Stimulated activated CD8-positive, alpha-beta memory T cell treated with anti-CD3 and anti-CD28 coated beads, Interleukin-12 subunit alpha, Interleukin-12 subunit beta, amount 100 ng/mL, for 24 hours (primary cell): ENCODE measurements around the gene SLC37A1.

Experiments used
- DNase-seq: peaks from one replicate; pipeline ENCODE4 v3.0.0-alpha.2; 2020; ENCODE audit errors: extremely low read depth

The SLC37A1 gene

DNA sequence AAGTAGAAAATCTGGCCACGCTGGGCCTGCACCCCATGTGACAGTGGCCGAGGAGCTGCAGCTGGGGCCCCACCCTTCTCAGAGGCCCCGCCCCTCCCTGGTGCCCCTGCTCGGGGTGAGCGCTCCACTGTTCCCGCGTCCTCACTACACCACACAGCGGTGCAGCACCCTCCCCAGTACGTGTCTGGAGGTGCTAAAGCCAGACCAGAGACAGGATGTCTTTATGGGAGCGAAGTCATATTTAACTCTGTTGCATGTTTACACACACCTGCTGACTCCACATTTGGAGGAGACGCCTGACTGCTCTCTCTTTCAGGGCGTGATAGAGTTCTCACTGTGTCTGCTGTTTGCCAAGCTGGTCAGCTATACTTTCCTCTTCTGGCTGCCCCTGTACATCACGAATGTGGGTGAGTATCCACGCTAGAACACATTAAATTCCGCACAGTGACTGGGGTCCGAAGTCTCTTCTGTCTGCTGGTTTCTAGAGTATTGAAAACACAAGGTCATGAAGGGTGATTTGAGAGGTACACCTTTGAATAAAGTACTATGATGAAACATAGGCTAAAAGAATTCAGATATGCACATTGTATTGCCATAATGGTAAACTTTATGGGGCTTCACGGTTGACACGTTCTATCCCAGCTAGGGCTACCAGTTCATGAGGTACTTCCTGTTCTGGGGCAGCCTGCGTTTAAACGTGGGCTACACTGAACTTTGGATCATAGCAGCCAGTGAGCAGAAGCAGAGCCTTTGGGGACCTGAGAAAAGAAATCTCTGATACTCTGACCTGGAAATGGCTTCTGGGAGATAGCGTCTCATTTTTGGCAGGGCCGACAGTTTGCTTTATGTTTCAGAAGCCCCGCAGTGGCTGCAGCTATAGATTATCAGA lies 48.4 kb downstream of the SLC37A1 start:
- DNase-seq, result no peak

DNA sequence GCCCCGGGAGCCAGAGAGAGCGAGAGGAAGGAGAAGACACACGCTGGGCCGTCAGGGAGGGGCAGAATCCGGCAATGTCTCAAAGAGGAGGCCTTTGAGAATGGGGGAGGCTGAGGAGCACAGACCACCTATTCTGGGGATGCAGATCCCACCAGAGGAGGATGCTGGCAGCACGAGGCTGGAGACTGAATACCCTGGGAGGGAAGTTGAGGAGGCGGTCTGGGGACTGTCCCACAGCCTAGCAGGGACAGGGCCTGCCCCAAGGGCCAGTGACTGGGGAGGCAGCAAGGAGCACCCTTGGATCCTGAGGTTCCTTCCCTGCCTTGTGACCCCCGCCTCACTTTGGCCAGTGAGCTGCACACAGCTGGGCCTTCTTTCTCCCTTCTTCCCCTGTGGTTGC lies 49.2 kb downstream of the SLC37A1 start:
- no peak for DNase-seq

- DNase-seq, result no peak
These were observed 49.6 kb downstream of the SLC37A1 start for GRCh38 chr21:42563261-42563660.

DNA sequence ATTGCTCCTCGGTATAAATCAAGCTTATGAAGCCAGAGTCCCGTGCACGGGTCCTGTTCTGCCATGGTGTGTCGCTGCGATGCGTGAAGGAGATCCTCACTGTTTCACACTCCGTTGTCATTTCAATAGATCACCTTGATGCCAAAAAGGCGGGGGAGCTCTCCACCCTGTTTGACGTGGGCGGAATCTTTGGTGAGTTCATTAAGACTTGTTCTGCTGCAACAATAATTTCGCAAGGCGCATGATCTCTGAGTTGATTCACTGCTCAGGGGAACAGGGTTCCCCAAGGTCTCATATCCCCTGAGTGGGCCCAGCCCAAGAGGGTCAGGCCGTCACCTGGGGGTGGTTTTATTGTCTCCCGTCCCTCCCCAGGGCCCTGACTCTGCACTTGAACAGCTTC lies 50.0 kb downstream of the SLC37A1 start:
- DNase-seq, result no peak

GRCh38 chr21:42564561-42564971 lies 50.9 kb downstream of the SLC37A1 start:
- DNase-seq, result no peak

DNA sequence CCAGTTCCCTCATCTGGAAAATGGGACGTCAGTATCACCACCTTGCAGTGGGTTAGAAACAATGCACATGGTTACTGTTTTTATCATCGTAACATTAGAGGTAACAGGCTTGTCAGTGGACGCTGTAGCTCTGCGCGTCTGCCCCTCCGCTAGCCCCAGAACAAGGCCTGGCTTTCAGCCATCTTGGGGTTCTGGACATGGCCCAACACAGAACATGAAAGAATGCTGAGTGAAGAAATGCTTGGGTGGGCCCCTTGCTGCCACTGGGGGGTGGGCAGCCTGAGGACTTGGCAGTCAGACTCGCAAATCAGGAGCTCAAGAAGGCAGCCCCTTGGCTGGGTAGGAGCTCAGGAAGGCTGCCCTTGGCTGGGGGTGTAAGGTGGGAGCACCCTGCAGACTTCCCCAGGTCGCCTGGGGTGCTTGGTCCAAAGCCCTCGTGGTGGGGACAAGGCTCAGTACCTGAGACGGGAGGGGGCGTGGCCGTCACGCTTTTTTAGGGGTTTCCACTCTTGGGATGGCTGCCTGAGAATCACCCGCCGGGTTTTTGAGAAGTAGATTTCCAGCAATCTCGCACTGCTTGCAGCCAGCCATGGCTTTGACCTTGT lies 51.7 kb downstream of the SLC37A1 start:
- DNase-seq, result no peak

DNA sequence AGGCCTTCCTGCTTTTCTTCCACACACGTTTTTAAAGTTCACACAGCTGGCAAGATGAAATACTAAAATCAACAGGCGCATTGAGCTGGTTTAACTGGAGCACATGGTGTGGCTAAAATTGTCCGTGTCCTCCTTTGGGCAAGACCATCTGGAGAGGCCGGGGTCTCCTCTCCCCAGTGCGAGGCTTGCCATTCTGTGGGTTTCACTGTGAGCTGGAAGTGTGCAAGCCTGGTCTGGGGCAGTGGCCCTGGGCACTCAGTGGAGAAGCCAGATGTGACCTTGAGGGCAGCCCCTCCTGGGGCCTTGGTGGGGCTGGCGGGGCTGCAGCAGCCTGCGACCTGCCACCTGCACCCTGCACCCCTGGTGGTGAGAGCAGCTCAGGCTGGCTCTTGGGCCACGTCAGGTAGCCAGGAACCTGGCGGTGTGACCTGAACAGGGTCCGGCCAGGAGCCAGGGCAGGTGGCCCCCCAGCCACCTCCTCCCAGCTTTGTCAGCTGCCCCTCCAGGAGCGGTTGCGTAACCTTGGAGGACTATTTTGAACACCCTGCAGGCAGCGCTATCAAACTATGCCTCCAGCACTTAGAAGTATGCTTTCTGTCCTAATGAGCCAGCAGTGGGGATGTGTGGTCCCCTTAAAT lies 52.4 kb downstream of the SLC37A1 start:
- no peak for DNase-seq

GRCh38 chr21:42566524-42567213 lies 53.0 kb downstream of the SLC37A1 start:
- no peak for DNase-seq

DNA sequence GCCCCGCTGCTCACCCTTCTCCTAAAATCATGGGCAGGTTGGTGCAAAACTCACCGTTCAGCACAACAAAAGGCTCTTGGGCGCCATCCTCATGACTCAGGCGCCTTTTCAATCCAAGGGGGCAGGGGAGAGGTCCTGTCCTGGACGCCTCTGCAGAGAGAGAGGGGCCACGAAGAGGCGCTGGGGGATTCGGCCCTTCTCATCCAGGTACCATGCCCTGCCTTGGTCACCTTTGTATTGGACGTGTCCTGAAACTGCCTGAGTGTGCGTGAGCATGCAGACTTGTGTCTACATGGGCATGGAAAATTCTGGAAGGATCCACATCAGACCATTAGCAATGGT lies 53.5 kb downstream of the SLC37A1 start:
- DNase-seq, result no peak

GRCh38 chr21:42567861-42568260 lies 54.2 kb downstream of the SLC37A1 start:
- DNase-seq, result no peak

GRCh38 chr21:42568376-42568775 lies 54.7 kb downstream of the SLC37A1 start:
- no peak for DNase-seq

DNA sequence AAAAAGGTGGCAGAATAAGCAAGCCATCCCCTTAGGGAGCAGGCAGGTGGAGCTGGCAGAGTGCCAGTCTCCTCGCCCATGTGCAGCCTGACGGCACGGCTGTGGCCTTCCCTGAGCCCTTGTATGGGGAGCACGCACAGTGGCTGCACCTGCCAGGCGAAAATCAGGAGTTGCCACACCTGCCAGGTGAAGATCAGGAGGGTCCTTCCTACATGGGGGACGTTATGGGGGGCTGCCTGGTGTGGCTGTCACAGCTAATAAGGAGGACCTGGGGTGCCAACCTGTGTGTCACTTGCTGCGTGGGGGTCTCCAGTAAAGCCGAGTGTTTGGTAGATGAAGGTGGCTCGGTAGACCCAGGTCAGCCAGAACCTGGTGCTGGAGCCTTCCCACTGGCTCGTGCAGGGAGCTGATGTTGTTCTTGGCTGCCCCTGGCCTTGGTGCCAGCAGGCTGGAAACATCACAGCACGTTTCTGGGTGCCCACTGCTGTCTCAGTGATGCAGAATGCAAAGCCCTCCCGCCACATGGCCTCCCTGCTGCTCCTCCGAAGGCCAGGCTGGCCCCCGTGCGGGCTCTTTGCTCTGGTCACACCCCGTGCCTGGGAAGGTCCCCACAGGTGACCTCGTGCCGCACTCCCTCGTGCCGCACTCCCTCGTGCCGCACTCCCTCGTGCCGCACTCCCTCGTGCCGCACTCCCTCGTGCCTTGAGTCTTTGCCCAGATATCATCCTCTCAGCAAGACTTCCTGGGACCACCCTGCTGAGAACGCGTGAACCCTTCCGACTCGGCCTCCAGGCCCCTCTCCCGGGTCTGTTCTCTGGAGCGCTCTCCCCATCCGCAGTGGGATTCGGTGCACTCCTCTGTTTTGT lies 55.4 kb downstream of the SLC37A1 start:
- DNase-seq, result no peak

DNA sequence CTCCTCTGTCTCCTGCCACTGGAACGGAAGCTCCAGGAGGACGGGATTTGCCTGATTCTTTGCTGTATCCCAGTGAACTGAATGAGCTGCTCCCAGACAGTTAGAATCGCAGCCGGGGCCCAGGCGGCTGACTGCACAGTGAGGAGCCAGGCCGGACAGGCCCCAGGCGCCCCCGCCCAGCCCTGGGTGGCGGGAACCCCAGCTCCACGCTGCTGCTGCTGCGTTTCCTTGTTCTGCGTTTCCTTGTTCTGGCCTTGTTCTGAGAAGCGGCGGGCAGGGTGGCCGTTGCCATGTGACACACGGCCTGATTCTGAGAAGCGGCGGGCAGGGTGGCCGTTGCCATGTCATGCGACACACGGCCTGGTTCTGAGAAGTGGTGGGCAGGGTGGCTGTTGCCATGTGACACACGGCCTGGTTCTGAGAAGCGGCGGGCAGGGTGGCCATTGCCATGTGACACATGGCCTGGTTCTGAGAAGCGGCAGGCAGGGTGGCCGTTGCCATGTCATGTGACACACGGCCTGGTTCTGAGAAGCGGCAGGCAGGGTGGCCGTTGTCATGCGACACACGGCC lies 56.2 kb downstream of the SLC37A1 start:
- no peak for DNase-seq

- no peak for DNase-seq
These were observed 56.7 kb downstream of the SLC37A1 start for GRCh38 chr21:42570362-42570761.

GRCh38 chr21:42570841-42571387 lies 57.3 kb downstream of the SLC37A1 start:
- no peak for DNase-seq

DNA sequence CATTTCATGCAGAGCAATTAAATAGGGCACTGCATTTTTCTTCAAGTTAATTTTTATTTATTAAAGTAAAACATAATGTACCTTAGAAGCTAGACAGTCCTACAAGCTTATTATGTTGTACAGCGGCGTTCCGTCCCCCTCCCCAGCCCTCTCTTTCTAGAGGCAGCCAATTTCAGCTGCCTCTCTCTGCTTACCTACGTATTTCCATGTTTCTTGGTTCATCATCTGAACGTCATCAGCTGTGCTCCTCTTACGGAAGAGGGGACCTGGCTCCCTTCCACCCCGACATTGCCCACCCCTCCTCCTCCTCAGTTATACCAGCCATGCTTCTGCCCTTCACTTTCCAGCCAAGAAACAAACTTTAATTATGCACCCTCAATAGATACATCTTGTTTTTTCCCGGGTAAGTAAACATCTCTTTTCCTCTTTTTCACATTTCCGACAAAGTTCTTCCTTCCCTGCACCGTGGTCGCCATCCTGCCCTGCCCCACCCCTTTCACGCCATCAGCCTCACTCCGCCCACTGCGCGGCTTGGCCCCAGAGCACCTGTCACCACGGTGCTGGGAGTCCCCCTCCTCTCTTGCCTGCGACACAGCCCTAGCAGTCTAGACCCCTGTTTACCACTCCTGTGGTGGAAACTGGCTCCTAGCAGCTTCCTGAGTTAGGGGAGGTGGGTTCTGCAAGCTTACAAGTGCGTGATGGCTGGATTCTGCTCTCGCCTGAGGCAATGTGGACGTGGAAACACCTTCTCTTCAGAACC lies 57.9 kb downstream of the SLC37A1 start:
- DNase-seq, result no peak

- DNase-seq, result no peak
These were observed 59.3 kb downstream of the SLC37A1 start for GRCh38 chr21:42572906-42573495.

DNA sequence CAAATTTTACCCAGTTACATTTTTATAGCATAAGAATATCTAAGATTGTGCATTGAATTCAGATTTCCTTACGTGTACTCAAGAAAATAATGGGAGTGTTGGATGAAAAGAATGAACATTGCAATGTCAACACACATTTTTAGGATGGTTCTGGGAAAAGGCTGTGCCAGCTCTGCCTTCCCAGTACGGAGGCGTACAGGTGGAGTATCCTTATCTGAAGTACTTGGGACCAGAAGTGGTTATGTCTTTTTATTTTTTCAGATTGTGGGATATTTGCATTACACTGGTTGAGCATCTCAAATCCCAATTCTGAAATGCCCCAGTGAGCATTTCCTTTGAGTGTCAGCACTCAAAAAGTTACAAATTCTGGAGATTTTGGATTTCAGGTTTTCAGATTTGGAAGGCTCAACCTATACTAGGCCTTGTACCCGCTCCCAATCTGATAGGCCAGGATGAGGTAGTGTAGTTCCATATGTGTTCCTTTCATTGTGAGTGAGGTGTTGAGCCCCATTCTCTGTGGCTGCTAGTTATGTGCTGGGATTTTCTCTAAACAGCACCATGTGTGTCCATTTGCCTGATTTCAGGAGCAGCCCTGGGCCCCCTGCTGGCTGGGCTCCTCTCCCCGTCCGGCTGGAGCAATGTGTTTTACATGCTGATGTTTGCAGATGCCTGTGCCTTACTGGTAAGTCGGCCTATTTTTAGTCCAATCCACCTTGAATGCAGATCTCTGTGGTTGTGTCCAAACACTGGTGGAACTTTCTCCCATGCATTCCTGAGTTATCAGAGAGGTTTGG lies 60.8 kb downstream of the SLC37A1 start:
- no peak for DNase-seq

DNA sequence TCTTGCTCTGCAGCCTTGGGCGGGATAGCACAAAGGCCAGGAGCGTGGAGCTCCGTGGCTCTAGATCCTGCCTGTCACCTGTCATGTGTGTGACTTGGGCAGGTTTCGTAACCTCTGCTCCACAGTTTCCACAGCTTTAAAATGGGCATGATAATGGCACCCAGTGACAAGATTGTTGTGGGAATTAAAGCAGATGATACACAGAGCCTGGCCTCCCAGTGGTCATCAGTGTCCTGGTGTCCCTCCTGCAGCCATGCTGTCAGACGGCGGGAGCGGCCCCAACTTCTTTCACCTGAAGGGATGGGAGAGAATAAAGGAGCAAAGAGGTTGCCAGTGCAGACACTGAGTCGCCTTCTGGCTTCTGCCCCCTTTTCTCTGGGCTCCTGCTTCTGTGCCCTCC lies 61.5 kb downstream of the SLC37A1 start:
- no peak for DNase-seq
